Measurements from ENCODE around the gene GABRG3. TPM values are rescaled to one million over a fixed set of nuclear protein-coding genes. Genes with fewer than 3 reads are reported as not detected.

Gene GABRG3
- total and polyA plus RNA-seq, 2 experiments from 2014 or later = 0.10 to 1.4 TPM

- Mint-ChIP-seq H3K36me3 (ENCODE audit: low read depth) (peaks cover 14% of the 10 kb centered on the region), H3K27me3 (ENCODE audit: insufficient read depth, low read depth, poor library complexity) (peaks cover 3% of the 10 kb centered on the region), H3K4me3 (no peak overlapping the region), H3K9me3 (peaks cover 12% of the 10 kb centered on the region), H3K4me1 (peaks cover 10% of the 10 kb centered on the region; the same call in 2 of the 3 replicates), H3K27ac (no peak overlapping the region)
- H3F3A ChIP-seq (replicated peaks; ENCODE audit: low read depth) = no peaks in the 10 kb centered on the region
- no peaks in the 10 kb centered on the region for H3K4me1 ChIP-seq (ENCODE audit: insufficient read depth)
- TF ChIP-seq ZNF331 (CRISPR knock-in tag; IDR thresholded peaks at IDR 0.05; ENCODE audit: low read depth) (no peak), CREB1 (CRISPR knock-in tag; IDR thresholded peaks at IDR 0.05; ENCODE audit: low read depth) (no peak), ZNF462 (CRISPR knock-in tag; IDR thresholded peaks at IDR 0.05) (no peak), ZNF114 (CRISPR knock-in tag; IDR thresholded peaks at IDR 0.05) (no peak), NANOG (IDR thresholded peaks at IDR 0.05; ENCODE audit: borderline replicate concordance) (no peak), EZH2 (IDR thresholded peaks at IDR 0.05; ENCODE audit: low read depth, unreplicated experiment) (no peak), EZH2phosphoT487 (IDR thresholded peaks at IDR 0.05; ENCODE audit: unreplicated experiment) (no peak), POLR2AphosphoS5 (IDR thresholded peaks at IDR 0.05; ENCODE audit: low read depth) (no peak)
- TF ChIP-seq, protein P1, sequence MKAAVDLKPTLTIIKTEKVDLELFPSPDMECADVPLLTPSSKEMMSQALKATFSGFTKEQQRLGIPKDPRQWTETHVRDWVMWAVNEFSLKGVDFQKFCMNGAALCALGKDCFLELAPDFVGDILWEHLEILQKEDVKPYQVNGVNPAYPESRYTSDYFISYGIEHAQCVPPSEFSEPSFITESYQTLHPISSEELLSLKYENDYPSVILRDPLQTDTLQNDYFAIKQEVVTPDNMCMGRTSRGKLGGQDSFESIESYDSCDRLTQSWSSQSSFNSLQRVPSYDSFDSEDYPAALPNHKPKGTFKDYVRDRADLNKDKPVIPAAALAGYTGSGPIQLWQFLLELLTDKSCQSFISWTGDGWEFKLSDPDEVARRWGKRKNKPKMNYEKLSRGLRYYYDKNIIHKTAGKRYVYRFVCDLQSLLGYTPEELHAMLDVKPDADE (IDR thresholded peaks at IDR 0.05) = no peak
- TF ChIP-seq, protein P2, sequence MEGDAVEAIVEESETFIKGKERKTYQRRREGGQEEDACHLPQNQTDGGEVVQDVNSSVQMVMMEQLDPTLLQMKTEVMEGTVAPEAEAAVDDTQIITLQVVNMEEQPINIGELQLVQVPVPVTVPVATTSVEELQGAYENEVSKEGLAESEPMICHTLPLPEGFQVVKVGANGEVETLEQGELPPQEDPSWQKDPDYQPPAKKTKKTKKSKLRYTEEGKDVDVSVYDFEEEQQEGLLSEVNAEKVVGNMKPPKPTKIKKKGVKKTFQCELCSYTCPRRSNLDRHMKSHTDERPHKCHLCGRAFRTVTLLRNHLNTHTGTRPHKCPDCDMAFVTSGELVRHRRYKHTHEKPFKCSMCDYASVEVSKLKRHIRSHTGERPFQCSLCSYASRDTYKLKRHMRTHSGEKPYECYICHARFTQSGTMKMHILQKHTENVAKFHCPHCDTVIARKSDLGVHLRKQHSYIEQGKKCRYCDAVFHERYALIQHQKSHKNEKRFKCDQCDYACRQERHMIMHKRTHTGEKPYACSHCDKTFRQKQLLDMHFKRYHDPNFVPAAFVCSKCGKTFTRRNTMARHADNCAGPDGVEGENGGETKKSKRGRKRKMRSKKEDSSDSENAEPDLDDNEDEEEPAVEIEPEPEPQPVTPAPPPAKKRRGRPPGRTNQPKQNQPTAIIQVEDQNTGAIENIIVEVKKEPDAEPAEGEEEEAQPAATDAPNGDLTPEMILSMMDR (conservative IDR thresholded peaks at IDR 0.05; ENCODE audit: low read depth in 2 of 2) = no peak
- TF ChIP-seq, protein P3, sequence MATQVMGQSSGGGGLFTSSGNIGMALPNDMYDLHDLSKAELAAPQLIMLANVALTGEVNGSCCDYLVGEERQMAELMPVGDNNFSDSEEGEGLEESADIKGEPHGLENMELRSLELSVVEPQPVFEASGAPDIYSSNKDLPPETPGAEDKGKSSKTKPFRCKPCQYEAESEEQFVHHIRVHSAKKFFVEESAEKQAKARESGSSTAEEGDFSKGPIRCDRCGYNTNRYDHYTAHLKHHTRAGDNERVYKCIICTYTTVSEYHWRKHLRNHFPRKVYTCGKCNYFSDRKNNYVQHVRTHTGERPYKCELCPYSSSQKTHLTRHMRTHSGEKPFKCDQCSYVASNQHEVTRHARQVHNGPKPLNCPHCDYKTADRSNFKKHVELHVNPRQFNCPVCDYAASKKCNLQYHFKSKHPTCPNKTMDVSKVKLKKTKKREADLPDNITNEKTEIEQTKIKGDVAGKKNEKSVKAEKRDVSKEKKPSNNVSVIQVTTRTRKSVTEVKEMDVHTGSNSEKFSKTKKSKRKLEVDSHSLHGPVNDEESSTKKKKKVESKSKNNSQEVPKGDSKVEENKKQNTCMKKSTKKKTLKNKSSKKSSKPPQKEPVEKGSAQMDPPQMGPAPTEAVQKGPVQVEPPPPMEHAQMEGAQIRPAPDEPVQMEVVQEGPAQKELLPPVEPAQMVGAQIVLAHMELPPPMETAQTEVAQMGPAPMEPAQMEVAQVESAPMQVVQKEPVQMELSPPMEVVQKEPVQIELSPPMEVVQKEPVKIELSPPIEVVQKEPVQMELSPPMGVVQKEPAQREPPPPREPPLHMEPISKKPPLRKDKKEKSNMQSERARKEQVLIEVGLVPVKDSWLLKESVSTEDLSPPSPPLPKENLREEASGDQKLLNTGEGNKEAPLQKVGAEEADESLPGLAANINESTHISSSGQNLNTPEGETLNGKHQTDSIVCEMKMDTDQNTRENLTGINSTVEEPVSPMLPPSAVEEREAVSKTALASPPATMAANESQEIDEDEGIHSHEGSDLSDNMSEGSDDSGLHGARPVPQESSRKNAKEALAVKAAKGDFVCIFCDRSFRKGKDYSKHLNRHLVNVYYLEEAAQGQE (IDR thresholded peaks at IDR 0.05; ENCODE audit: unreplicated experiment) = no peak
- DNase-seq (ENCODE audit: low spot score) (no peak), ATAC-seq (peak; percentile 29; the same call in 2 of the 3 replicates)
- H4K20me1 ChIP-seq (replicated peaks; ENCODE audit: insufficient read depth) = no peaks in the 10 kb centered on the region
- no peak overlapping the region for H3K4me3 ChIP-seq
- no peaks in the 10 kb centered on the region for H3K27me3 ChIP-seq (ENCODE audit: insufficient read depth)
- H3K79me2 ChIP-seq (replicated peaks; ENCODE audit: insufficient read depth) = no peaks in the 10 kb centered on the region
- H3K4me2 ChIP-seq = no peak overlapping the region
- no peak overlapping the region for H3K27ac ChIP-seq (ENCODE audit: low read depth)
- H2AFZ ChIP-seq = 0 out of 2 replicates have a peak overlapping the region, but pooled peaks have one; percentile 33
- H3K36me3 ChIP-seq (ENCODE audit: insufficient read depth) = no peaks in the 10 kb centered on the region
- peaks cover 17% of the 10 kb centered on the region for H3K9me2 ChIP-seq (ENCODE audit: insufficient read depth)
These were observed 211.7 kb downstream of the GABRG3 start for GRCh38 chr15:27182561-27183110.

Data from GM23338 (cell line).